ENCODE results near the gene EZR.

Gene EZR

DNA sequence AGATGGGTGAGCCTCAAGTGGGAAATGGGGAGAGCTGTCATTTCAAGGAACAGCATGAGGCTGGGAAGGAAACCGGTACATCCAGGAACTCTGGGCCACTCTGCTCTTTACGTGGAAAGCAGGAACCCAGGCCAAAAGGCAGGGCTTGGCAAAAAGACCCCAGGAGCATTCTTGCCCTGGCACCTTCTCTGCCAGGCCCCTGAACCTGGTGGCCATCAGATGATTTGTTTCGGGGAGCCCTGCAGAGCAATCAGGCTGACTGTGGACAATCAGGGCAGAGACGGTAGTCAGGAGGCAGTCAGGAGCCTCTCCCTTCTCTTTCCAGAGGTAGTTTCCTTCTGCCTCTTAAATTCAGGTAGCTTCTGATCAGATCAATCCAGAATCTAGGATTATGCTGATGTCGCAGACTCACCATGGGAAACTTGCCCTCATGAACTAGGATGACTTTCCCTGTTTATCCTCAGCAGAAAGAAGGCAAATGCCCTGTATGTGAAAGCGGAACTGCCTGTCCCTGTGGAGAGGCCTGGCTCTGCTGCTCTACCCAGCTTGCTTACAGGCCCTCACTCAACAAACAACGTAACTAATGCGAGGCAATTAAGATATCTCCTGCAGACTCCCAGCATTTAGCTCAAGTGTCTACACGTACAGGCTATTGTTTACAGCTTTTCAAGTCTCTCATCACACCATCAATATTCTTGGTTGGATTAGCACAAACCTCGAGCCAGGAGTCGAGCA lies 36.6 kb downstream of the EZR start:
- TF ChIP-seq, protein P1, sequence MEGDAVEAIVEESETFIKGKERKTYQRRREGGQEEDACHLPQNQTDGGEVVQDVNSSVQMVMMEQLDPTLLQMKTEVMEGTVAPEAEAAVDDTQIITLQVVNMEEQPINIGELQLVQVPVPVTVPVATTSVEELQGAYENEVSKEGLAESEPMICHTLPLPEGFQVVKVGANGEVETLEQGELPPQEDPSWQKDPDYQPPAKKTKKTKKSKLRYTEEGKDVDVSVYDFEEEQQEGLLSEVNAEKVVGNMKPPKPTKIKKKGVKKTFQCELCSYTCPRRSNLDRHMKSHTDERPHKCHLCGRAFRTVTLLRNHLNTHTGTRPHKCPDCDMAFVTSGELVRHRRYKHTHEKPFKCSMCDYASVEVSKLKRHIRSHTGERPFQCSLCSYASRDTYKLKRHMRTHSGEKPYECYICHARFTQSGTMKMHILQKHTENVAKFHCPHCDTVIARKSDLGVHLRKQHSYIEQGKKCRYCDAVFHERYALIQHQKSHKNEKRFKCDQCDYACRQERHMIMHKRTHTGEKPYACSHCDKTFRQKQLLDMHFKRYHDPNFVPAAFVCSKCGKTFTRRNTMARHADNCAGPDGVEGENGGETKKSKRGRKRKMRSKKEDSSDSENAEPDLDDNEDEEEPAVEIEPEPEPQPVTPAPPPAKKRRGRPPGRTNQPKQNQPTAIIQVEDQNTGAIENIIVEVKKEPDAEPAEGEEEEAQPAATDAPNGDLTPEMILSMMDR (IDR thresholded peaks at IDR 0.05): no peak
- no peak for TF ChIP-seq ZFX (IDR thresholded peaks at IDR 0.05; ENCODE audit: borderline replicate concordance)
- H3K27ac ChIP-seq: peak overlapping the region; percentile 87

- TF ChIP-seq, protein P1 (IDR thresholded peaks at IDR 0.05): no peak
- no peak for TF ChIP-seq ZFX (IDR thresholded peaks at IDR 0.05; ENCODE audit: borderline replicate concordance)
- peak overlapping the region; percentile 87 for H3K27ac ChIP-seq
Measured at GRCh38 chr6:158781692-158782373, 37.3 kb downstream of the EZR start.

DNA sequence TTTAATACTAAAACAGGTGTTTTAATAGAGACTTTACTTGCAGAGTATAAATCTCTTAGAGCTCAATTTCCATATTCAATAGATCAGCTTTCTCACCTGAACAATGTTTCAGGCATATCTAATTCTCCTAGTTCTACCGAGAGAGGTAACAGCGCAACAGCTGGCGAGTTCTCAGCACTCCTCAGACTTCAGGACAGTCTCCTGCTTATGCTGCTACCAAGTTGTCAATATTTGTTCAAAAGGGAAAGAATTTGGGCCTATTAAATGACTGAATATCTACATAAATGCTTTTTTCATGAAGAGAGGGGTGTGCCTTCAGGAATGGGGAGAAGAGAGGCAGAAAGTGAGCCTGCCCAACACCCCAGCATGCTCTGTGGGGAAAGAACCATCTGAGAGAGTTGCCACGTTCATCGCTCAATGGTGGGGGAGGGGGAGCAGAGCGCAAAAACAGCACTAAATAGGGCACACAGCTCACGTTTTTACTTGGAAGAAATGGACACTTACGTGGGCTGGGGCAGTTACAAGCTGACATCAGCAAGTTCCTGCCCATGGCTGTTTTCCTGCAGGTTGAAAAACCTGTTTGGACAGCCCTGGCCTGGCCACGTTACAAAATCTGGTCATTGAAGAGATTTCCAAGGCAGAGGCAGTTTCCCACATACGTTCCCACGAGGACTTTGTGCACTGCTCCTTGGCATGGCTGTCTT lies 38.0 kb downstream of the EZR start:
- peak overlapping the region; percentile 87 for H3K27ac ChIP-seq

DNA sequence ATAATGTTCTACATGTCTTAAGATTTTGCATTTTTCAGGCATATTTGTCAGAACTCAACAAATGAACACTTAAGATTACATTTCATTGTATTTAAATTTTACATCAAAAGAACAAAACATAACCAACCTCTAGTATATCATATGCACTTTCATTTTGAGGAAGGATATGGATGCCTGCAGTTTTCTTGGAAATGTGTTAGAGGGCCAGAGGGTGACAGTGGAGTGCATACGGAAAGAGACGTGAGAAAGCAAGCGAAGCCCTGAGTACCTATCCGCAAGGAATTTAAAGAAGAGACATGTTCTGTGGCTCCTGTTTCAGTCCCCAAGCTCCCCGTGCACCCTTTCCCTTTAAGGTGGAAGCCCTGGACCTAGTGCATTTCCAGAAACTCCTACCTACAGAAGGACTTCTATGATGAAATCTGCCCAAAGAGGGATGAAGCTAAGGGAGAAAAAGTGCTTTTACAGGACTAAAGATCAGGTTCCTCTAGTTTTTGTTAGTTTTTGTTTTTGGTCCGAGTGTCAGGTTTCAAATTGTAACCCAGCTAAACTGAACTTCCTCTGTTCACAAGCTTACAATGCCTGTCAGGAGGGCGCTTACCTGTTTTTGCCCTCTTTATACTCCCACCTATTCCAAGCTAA lies 38.8 kb downstream of the EZR start:
- peak overlapping the region; percentile 87 for H3K27ac ChIP-seq
- TF ChIP-seq ZFX (IDR thresholded peaks at IDR 0.05; ENCODE audit: borderline replicate concordance): no peak
- TF ChIP-seq, protein P1 (IDR thresholded peaks at IDR 0.05): no peak

More for the DNA sequence above, 38.0 kb downstream of the EZR start:
- TF ChIP-seq, protein P1 (IDR thresholded peaks at IDR 0.05): no peak
- no peak for TF ChIP-seq ZFX (IDR thresholded peaks at IDR 0.05; ENCODE audit: borderline replicate concordance)

- TF ChIP-seq ZFX (IDR thresholded peaks at IDR 0.05; ENCODE audit: borderline replicate concordance): no peak
- TF ChIP-seq, protein P1 (IDR thresholded peaks at IDR 0.05): no peak
- H3K27ac ChIP-seq: no peak overlapping the region
Measured at GRCh38 chr6:158778005-158778527, 41.1 kb downstream of the EZR start.

DNA sequence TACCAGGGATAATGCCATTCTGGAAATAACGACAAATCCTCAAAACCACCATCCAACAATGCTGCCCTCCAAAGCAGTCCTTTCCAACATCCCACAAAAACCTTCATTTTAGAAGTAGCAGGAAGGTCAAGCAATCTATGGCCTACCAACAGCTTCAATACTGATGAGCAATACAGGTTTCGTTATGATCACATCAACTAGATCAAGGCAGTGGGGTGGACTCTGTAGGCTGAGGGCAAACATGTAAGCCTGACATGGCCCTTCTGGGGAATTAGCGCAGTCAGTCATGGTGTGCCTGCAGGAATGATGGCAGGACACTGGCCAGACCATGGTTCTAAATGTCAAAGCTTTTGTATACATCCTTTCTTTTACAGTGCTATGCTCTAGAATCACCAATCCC lies 41.7 kb downstream of the EZR start:
- TF ChIP-seq, protein P1 (IDR thresholded peaks at IDR 0.05): no peak
- no peak overlapping the region for H3K27ac ChIP-seq

Measured in 22Rv1 (cell line).